Small intestine (tissue), 7 donors: ENCODE measurements around the gene PLXNC1. TPM values are rescaled to one million over a fixed set of nuclear protein-coding genes. Genes with fewer than 3 reads are reported as not detected.

ENCODE experiments used
- DNase-seq, 2 donors: peaks; one replicate each; pipeline versions ENCODE4 v3.0.0 to v3.0.0-alpha.2; 2013
- FAIRE-seq: peaks from 2 replicates; lab custom pipeline; 2012; peaks lifted over from hg19 to GRCh38; lab: Jason Lieb, UNC
- H3K27ac ChIP-seq, 3 donors: one replicate each; pipeline ENCODE4 v1.5.1; 2013; ENCODE audit warnings: low read length in 2 of 3, mild to moderate bottlenecking in 2 of 3, control low read depth in 1 of 3, inconsistent platforms in 1 of 3, low read depth in 1 of 3, moderate library complexity in 1 of 3
- H3K27me3 ChIP-seq, 3 donors: one replicate each; pipeline ENCODE4 v1.6.1; 2013; ENCODE audit warnings: low read length in 3 of 3, inconsistent platforms in 1 of 3; ENCODE audit not compliant: control insufficient read depth in 3 of 3, insufficient read depth in 3 of 3
- H3K36me3 ChIP-seq, 3 donors: one replicate each; pipeline ENCODE4 v1.6.1; 2013; ENCODE audit warnings: low read length in 3 of 3, inconsistent platforms in 1 of 3, low read depth in 1 of 3, mild to moderate bottlenecking in 1 of 3, moderate library complexity in 1 of 3; ENCODE audit not compliant: control insufficient read depth in 3 of 3, insufficient read depth in 2 of 3
- H3K4me1 ChIP-seq, 3 donors: one replicate each; pipeline ENCODE4 v1.6.1; 2013; ENCODE audit warnings: low read length in 2 of 3, inconsistent platforms in 1 of 3, low read depth in 1 of 3, mild to moderate bottlenecking in 1 of 3, moderate library complexity in 1 of 3; ENCODE audit not compliant: control insufficient read depth in 3 of 3, insufficient read depth in 2 of 3
- H3K4me3 ChIP-seq, 3 donors: one replicate each; pipeline ENCODE4 v1.5.1; 2013; ENCODE audit warnings: low read length in 3 of 3, control low read depth in 1 of 3, inconsistent platforms in 1 of 3, low read depth in 1 of 3, mild to moderate bottlenecking in 1 of 3, moderate library complexity in 1 of 3
- H3K9me3 ChIP-seq, 2 donors: one replicate each; pipeline ENCODE4 v1.6.1; 2013; ENCODE audit warnings: low read depth in 1 of 2, low read length in 1 of 2; ENCODE audit not compliant: control insufficient read depth in 2 of 2, insufficient read depth in 1 of 2
- WGBS, 3 donors: extraction: QIAGEN DNeasy Blood & Tissue Kit; methylation state at CpG; one replicate each; pipeline ENCODE4 v1.1.7; 2013; 5-methylcytosine and 5-hydroxymethylcytosine counted together
- polyA plus RNA-seq, 4 donors: library from polyadenylated mRNA; stranded (reverse) in 3 of 4; unstranded in 1 of 4; fragments of 200-250 nt in 3 of 4; fragments of 120-200 nt in 1 of 4; gene quantifications; one replicate each; pipeline versions ENCODE4 v1.2.1 to v1.2.3, GENCODE V29; 2013
- donor health status: healthy with polysubstance abuse.
- donor health status: control.
- donor health status: control.
- donor health status: Bipolar disorder and iron deficiency.
- donor health status: healthy.

The PLXNC1 gene
- polyA plus RNA-seq, 4 donors = 0.22 to 20.5 (median 1.2) TPM

GRCh38 chr12:94261786-94262185 is 113.4 kb downstream of the PLXNC1 start:
- 48 to 62% (median 60%) methylated on average over 3 of the region's 3 CpGs for WGBS, 3 donors
- Histone ChIP-seq H3K27ac (peak overlapping the region in 2 of 3 donors; percentile 57 to 88), H3K9me3 (no peaks in the 10 kb centered on the region), H3K4me1 (peaks cover 0 to 9% (median 9%) of the 10 kb centered on the region in 3 donors), H3K27me3 (no peaks in the 10 kb centered on the region), H3K4me3 (peak overlapping the region in 2 of 3 donors; percentile 33 to 60), H3K36me3 (peaks cover 0 to 39% (median 0%) of the 10 kb centered on the region in 3 donors)
- DNase-seq = no peak
- FAIRE-seq = no peak

- no peaks in the 10 kb centered on the region for H3K9me3 ChIP-seq
- 5 to 16% (median 11%) methylated on average over 17 of the region's 17 CpGs for WGBS, 3 donors
- DNase-seq (peak; percentile 60 to 77), FAIRE-seq (no peak)
- H3K36me3 ChIP-seq = peaks cover 0 to 39% (median 0%) of the 10 kb centered on the region in 3 donors
- no peaks in the 10 kb centered on the region for H3K27me3 ChIP-seq
- peaks cover 0 to 9% (median 9%) of the 10 kb centered on the region in 3 donors for H3K4me1 ChIP-seq
- H3K4me3 ChIP-seq = peak overlapping the region; percentile 10 to 60 (median 33)
- peak overlapping the region; percentile 42 to 88 (median 57) for H3K27ac ChIP-seq
Observed at GRCh38 chr12:94262228-94263010, 114.0 kb downstream of the PLXNC1 start.

- WGBS, 3 donors = 36 to 62% (median 38%) methylated on average over 14 of the region's 14 CpGs
- H3K36me3 ChIP-seq = peaks cover 0 to 39% (median 0%) of the 10 kb centered on the region in 3 donors
- DNase-seq (no peak), FAIRE-seq (no peak)
- H3K27me3 ChIP-seq = no peaks in the 10 kb centered on the region
- peak overlapping the region in 2 of 3 donors; percentile 33 to 60 for H3K4me3 ChIP-seq
- H3K4me1 ChIP-seq = peaks cover 0 to 9% (median 9%) of the 10 kb centered on the region in 3 donors
- H3K9me3 ChIP-seq = no peaks in the 10 kb centered on the region
- peak overlapping the region; percentile 16 to 88 (median 42) for H3K27ac ChIP-seq
Observed at GRCh38 chr12:94263011-94263811, 114.8 kb downstream of the PLXNC1 start.

- no peak for DNase-seq
Observed at GRCh38 chr12:94263905-94264561, 115.7 kb downstream of the PLXNC1 start.

GRCh38 chr12:94264736-94265485 is 116.5 kb downstream of the PLXNC1 start:
- FAIRE-seq (no peak), DNase-seq (no peak)
- peaks cover 0 to 38% (median 0%) of the 10 kb centered on the region in 3 donors for H3K36me3 ChIP-seq
- H3K4me1 ChIP-seq = peaks cover 0 to 9% (median 9%) of the 10 kb centered on the region in 3 donors
- no peak overlapping the region for H3K4me3 ChIP-seq
- H3K27ac ChIP-seq = no peak overlapping the region
- 86 to 92% (median 90%) methylated on average over 19 of the region's 19 CpGs for WGBS, 3 donors
- H3K9me3 ChIP-seq = no peaks in the 10 kb centered on the region
- H3K27me3 ChIP-seq = no peaks in the 10 kb centered on the region

More at GRCh38 chr12:94263905-94264561, 115.7 kb downstream of the PLXNC1 start:
- H3K4me3 ChIP-seq = no peak overlapping the region
- peaks cover 0 to 39% (median 0%) of the 10 kb centered on the region in 3 donors for H3K36me3 ChIP-seq
- H3K27ac ChIP-seq = peak overlapping the region in 2 of 3 donors; percentile 16 to 55
- no peaks in the 10 kb centered on the region for H3K9me3 ChIP-seq
- H3K4me1 ChIP-seq = peaks cover 0 to 9% (median 9%) of the 10 kb centered on the region in 3 donors
- WGBS, 3 donors = 76 to 87% (median 77%) methylated on average over 20 of the region's 20 CpGs
- FAIRE-seq = no peak
- no peaks in the 10 kb centered on the region for H3K27me3 ChIP-seq

GRCh38 chr12:94265539-94265938 is 117.2 kb downstream of the PLXNC1 start:
- Histone ChIP-seq H3K4me1 (peaks cover 0 to 9% (median 9%) of the 10 kb centered on the region in 3 donors), H3K27ac (no peak overlapping the region), H3K27me3 (no peaks in the 10 kb centered on the region), H3K36me3 (peaks cover 0 to 33% (median 0%) of the 10 kb centered on the region in 3 donors), H3K4me3 (no peak overlapping the region), H3K9me3 (no peaks in the 10 kb centered on the region)
- no peak for FAIRE-seq
- 72 to 93% (median 91%) methylated on average over 7 of the region's 7 CpGs for WGBS, 3 donors
- DNase-seq = no peak

- 86 to 96% (median 90%) methylated on average over 14 of the region's 14 CpGs for WGBS, 3 donors
- Histone ChIP-seq H3K36me3 (peaks cover 0 to 30% (median 0%) of the 10 kb centered on the region in 3 donors), H3K27me3 (no peaks in the 10 kb centered on the region), H3K4me1 (peaks cover 0 to 9% (median 9%) of the 10 kb centered on the region in 3 donors), H3K27ac (no peak overlapping the region), H3K9me3 (no peaks in the 10 kb centered on the region), H3K4me3 (no peak overlapping the region)
- FAIRE-seq = no peak
- no peak for DNase-seq
Observed at GRCh38 chr12:94265966-94266745, 117.8 kb downstream of the PLXNC1 start.
